Heart left ventricle (tissue), 16 donors: ENCODE data around the gene TMEM272. TPM values are rescaled to one million over a fixed set of nuclear protein-coding genes. Genes with fewer than 3 reads are reported as not detected.

Source experiments
- ATAC-seq, 4 donors: fragments of 200-7000 bp; cut with Tn5 transposase; one replicate each; pipeline ENCODE4 v1.9.1; 2020 to 2022; ENCODE audit warnings: moderate library complexity in 4 of 4, mild to moderate bottlenecking in 3 of 4, moderate number of reproducible peaks in 1 of 4
- DNase-seq, 5 donors: peaks; one replicate each; pipeline ENCODE4 v3.0.0-alpha.2; 2020
- H3K27ac ChIP-seq, 12 donors: fragments of 200-600 bp; sonication (generic) in 4 of 12; one replicate each; pipeline versions ENCODE4 v1.5.0 to v1.8.0; 2016 to 2022; ENCODE audit warnings: mild to moderate bottlenecking in 2 of 12
- H3K27me3 ChIP-seq, 9 donors: fragments of 200-600 bp; sonication (generic) in 2 of 9; one replicate each; pipeline versions ENCODE4 v1.5.1 to v1.8.0; 2016 to 2022; ENCODE audit warnings: mild to moderate bottlenecking in 3 of 9
- H3K36me3 ChIP-seq, 9 donors: fragments of 200-600 bp; sonication (generic) in 2 of 9; one replicate each; pipeline versions ENCODE4 v1.5.0 to v1.8.0; 2018 to 2022; ENCODE audit warnings: mild to moderate bottlenecking in 2 of 9
- H3K4me1 ChIP-seq, 12 donors: fragments of 200-600 bp; sonication (generic) in 4 of 12; one replicate each; pipeline versions ENCODE4 v1.5.0 to v1.8.0; 2016 to 2022; ENCODE audit warnings: mild to moderate bottlenecking in 3 of 12
- H3K4me3 ChIP-seq, 12 donors: fragments of 200-600 bp; sonication (generic) in 4 of 12; one replicate each; pipeline versions ENCODE4 v1.5.0 to v1.8.0; 2017 to 2022; ENCODE audit warnings: mild to moderate bottlenecking in 9 of 12, moderate library complexity in 4 of 12
- H3K9me3 ChIP-seq, 12 donors: fragments of 200-600 bp; sonication (generic) in 4 of 12; one replicate each; pipeline versions ENCODE4 v1.5.0 to v1.8.0; 2016 to 2022; ENCODE audit warnings: mild to moderate bottlenecking in 1 of 12
- CTCF ChIP-seq, 12 donors: fragments of 200-600 bp; sonication (generic) in 4 of 12; IDR thresholded peaks; one replicate each; pipeline versions ENCODE4 v1.5.0 to v1.8.0; 2018 to 2022; ENCODE audit warnings: antibody characterized with exemption in 12 of 12, mild to moderate bottlenecking in 5 of 12
- POLR2A ChIP-seq, 2 donors: fragments of 450-650 bp; IDR thresholded peaks; one replicate each; pipeline ENCODE4 v1.6.1; 2017; ENCODE audit warnings: antibody characterized with exemption in 2 of 2, mild to moderate bottlenecking in 2 of 2, moderate library complexity in 2 of 2
- WGBS, 4 donors: extraction: QIAGEN DNeasy Blood & Tissue Kit in 2 of 4; methylation state at CpG; one replicate each; pipeline versions ENCODE4 v1.1.5 to v1.1.7; 2013 to 2018; 5-methylcytosine and 5-hydroxymethylcytosine counted together
- intact Hi-C, 10 donors: fragments of 100-400 bp; cut with DNase I; formaldehyde crosslinking; loops; one replicate each; pipeline versions ENCODE4 v1.11.1 to v1.14.2; 2022
- polyA plus RNA-seq, 2 donors: library from polyadenylated mRNA; stranded (reverse); fragments of 200-250 nt; gene quantifications; one replicate each; pipeline ENCODE4 v1.2.3, GENCODE V29; 2013
- total RNA-seq, 9 donors: library from RNA; depleted of rRNA in 2 of 9; stranded (reverse); fragments of >200 nt in 2 of 9; fragmentation: NEBNext Ultra II Directional in 3 of 9; extraction: Animal tissue kit (Norgen Biotek cat#: 25700) in 3 of 9; gene quantifications; one replicate each; pipeline versions ENCODE4 v1.1.0 to v1.2.4, GENCODE V29; 2016 to 2023
- donor health status: ischemic (EF 13 %, LVEDD 7.1; RV severe dilation, severe dysfunction).
- donor health status: healthy with polysubstance abuse.
- donor health status: DM: no; HTN: yes; CAD: no.
- donor health status: DM: no; HTN: no; CAD: no.
- donor health status: ischemic (EF 25% LVEDD 6.9; RV normal size, moderate dysfunction).
- donor health status: ischemic (EF 25% LVEDD 5.7; RV mildly dilated, moderate dysfunction).
- donor health status: healthy.
- donor health status: DM: yes; HTN: yes; CAD: no.
- donor health status: ischemic (EF 35%, LVEDD 5.7; RV mildly dilated, moderate dysfunction).
- donor health status: nonischemic (EF 11% LVEDD 7.7; RV severe dilation, severe dysfunction).
- donor health status: DM: yes; HTN: yes; CAD: no.
- donor health status: PGD.
- donor health status: ischemic (EF 29% LVEDD 5.4; RV normal size, mild dysfunction).
- donor health status: nonischemic (EF 23%, LVEDD 6.1; RV moderate dilation, normal function).

The TMEM272 gene
- total and polyA plus RNA-seq, 11 donors, result 0.14 to 1.6 (median 0.33) TPM; not detected in 1

GRCh38 chr13:51856027-51856736 lies 11.2 kb upstream of the TMEM272 start:
- DNase-seq, result no peak
- no peak for ATAC-seq
- H3K4me3 ChIP-seq, result no peak overlapping the region
- TF ChIP-seq CTCF (IDR thresholded peaks at IDR 0.05) (no peak), POLR2A (IDR thresholded peaks at IDR 0.05) (no peak)
- H3K9me3 ChIP-seq, result no peaks in the 10 kb centered on the region
- 97 to 100% (median 99%) methylated on average over 1 of the region's 1 CpG for WGBS, 4 donors
- no peaks in the 10 kb centered on the region for H3K27me3 ChIP-seq
- intact Hi-C loops, result no loop called here
- H3K4me1 ChIP-seq, result no peaks in the 10 kb centered on the region
- no peaks in the 10 kb centered on the region for H3K36me3 ChIP-seq
- H3K27ac ChIP-seq, result no peak overlapping the region

GRCh38 chr13:51849145-51850101 lies 4.4 kb upstream of the TMEM272 start:
- no peak for DNase-seq
- ATAC-seq, result peak in 1 of 4 donors; percentile 36
- peaks cover 0 to 16% (median 0%) of the 10 kb centered on the region in 12 donors for H3K4me1 ChIP-seq
- H3K27me3 ChIP-seq, result peaks cover 0 to 5% (median 0%) of the 10 kb centered on the region in 9 donors
- intact Hi-C loops, result loop anchor here in 2 of 10 donors (5.0 to 10.0 kb wide), 2 partner anchors 275 to 278 kb away; partner anchors contain the start of gene NEK5 (in 2 of the 2)
- H3K4me3 ChIP-seq, result no peak overlapping the region
- H3K27ac ChIP-seq, result no peak overlapping the region
- 69 to 76% (median 73%) methylated on average over 21 of the region's 21 CpGs for WGBS, 4 donors
- TF ChIP-seq CTCF (IDR thresholded peaks at IDR 0.05) (peak in 6 of 12 donors; percentile 15 to 46 (median 38)), POLR2A (IDR thresholded peaks at IDR 0.05) (no peak)
- no peaks in the 10 kb centered on the region for H3K9me3 ChIP-seq
- H3K36me3 ChIP-seq, result no peaks in the 10 kb centered on the region

- no peaks in the 10 kb centered on the region for H3K36me3 ChIP-seq
- intact Hi-C loops, result loop anchor here in 2 of 10 donors (5.0 to 10.0 kb wide), 2 partner anchors 276 to 279 kb away; partner anchors contain the start of gene NEK5 (in 2 of the 2)
- H3K4me1 ChIP-seq, result peaks cover 0 to 16% (median 0%) of the 10 kb centered on the region in 12 donors
- no peak overlapping the region for H3K4me3 ChIP-seq
- peaks cover 0 to 5% (median 0%) of the 10 kb centered on the region in 9 donors for H3K27me3 ChIP-seq
- no peak for TF ChIP-seq POLR2A (IDR thresholded peaks at IDR 0.05)
- TF ChIP-seq CTCF (IDR thresholded peaks at IDR 0.05), result no peak
- 35 to 65% (median 40%) methylated on average over 4 of the region's 4 CpGs for WGBS, 4 donors
- no peak overlapping the region for H3K27ac ChIP-seq
- no peaks in the 10 kb centered on the region for H3K9me3 ChIP-seq
- DNase-seq, result no peak
- ATAC-seq, result no peak
These were observed 3.7 kb upstream of the TMEM272 start for GRCh38 chr13:51848674-51849073.
